Measurements from ENCODE around the gene ACTN4.

DNA sequence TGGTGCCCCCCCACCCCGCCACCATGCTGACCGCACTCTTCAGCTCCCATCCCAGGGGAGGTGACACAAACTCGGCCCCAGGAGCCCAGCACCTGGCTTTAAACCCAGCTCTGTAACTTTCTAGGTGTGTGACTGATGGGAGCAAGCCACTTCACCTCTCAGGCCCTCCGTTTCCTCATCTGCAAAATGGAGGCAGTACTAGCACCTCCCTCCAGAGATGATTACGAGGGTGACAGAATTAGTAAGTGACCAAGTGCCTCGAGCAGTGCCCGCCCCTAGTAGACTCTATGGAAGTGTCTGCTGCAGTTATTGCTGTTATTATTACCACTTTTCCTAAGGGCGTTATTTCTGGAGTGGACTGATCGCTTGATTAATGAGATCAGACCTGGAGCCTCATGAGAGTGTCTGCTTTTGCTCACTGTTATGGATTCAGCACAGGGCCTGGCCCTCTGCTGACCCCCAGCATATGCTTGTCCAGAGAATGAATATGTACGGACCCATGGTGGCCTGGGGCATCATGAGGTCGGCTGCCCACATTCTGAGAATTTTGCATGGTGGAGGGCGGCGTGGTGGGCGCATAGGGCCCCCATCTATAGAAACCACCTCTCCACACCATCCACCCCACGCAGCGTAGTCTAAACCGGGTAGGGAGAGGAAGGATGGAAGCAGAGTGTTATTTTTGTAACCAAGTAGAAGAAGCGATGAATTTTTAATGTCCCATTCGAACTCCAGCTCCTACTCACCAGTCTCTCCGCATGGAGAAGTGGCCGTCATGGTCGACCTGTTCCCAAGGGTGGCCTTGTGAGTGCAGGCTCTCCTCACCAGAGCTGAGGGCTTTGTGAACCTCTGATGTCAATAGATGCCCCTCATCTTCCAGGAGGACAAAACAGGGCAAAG is 48.6 kb downstream of the ACTN4 start:
- no peak for TF ChIP-seq POLR2A (IDR thresholded peaks at IDR 0.05; ENCODE audit: low read depth, low read length)
- TF ChIP-seq, protein P1, sequence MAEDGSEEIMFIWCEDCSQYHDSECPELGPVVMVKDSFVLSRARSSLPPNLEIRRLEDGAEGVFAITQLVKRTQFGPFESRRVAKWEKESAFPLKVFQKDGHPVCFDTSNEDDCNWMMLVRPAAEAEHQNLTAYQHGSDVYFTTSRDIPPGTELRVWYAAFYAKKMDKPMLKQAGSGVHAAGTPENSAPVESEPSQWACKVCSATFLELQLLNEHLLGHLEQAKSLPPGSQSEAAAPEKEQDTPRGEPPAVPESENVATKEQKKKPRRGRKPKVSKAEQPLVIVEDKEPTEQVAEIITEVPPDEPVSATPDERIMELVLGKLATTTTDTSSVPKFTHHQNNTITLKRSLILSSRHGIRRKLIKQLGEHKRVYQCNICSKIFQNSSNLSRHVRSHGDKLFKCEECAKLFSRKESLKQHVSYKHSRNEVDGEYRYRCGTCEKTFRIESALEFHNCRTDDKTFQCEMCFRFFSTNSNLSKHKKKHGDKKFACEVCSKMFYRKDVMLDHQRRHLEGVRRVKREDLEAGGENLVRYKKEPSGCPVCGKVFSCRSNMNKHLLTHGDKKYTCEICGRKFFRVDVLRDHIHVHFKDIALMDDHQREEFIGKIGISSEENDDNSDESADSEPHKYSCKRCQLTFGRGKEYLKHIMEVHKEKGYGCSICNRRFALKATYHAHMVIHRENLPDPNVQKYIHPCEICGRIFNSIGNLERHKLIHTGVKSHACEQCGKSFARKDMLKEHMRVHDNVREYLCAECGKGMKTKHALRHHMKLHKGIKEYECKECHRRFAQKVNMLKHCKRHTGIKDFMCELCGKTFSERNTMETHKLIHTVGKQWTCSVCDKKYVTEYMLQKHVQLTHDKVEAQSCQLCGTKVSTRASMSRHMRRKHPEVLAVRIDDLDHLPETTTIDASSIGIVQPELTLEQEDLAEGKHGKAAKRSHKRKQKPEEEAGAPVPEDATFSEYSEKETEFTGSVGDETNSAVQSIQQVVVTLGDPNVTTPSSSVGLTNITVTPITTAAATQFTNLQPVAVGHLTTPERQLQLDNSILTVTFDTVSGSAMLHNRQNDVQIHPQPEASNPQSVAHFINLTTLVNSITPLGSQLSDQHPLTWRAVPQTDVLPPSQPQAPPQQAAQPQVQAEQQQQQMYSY (CRISPR knock-in tag; IDR thresholded peaks at IDR 0.05): no peak
- no peak for TF ChIP-seq BMI1 (IDR thresholded peaks at IDR 0.05; ENCODE audit: borderline replicate concordance)
- TF ChIP-seq NFXL1 (IDR thresholded peaks at IDR 0.05; ENCODE audit: borderline replicate concordance): no peak
- TF ChIP-seq, protein P2, sequence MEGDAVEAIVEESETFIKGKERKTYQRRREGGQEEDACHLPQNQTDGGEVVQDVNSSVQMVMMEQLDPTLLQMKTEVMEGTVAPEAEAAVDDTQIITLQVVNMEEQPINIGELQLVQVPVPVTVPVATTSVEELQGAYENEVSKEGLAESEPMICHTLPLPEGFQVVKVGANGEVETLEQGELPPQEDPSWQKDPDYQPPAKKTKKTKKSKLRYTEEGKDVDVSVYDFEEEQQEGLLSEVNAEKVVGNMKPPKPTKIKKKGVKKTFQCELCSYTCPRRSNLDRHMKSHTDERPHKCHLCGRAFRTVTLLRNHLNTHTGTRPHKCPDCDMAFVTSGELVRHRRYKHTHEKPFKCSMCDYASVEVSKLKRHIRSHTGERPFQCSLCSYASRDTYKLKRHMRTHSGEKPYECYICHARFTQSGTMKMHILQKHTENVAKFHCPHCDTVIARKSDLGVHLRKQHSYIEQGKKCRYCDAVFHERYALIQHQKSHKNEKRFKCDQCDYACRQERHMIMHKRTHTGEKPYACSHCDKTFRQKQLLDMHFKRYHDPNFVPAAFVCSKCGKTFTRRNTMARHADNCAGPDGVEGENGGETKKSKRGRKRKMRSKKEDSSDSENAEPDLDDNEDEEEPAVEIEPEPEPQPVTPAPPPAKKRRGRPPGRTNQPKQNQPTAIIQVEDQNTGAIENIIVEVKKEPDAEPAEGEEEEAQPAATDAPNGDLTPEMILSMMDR (IDR thresholded peaks at IDR 0.05 in 2 of 3, conservative IDR thresholded peaks at IDR 0.05 in 1 of 3; ENCODE audit: control insufficient read depth in 2 of 3, extremely low read depth in 1 of 3, insufficient read depth in 1 of 3, low read depth in 3 of 3, low read length in 3 of 3): no peak
- no peak for TF ChIP-seq GABPA (IDR thresholded peaks at IDR 0.05; ENCODE audit: low read depth)
- no peak for TF ChIP-seq KDM1A (IDR thresholded peaks at IDR 0.05; ENCODE audit: borderline replicate concordance)
- TF ChIP-seq EZH2 (IDR thresholded peaks at IDR 0.05; ENCODE audit: borderline replicate concordance, control insufficient read depth, low read depth, low read length): no peak

All from GM12878 (cell line).